ENCODE data around the gene NKIRAS2.
A peak's percentile ranks its signal among the peaks of the same experiment; 100 is the strongest.

The NKIRAS2 gene

GRCh38 chr17:42019509-42020404 is at the start of gene NKIRAS2:
TSS of gene NKIRAS2 (plus strand) at chr17:42020090. CDS start at chr17:42021578, 1,488 bp downstream.
- H3K27me3 ChIP-seq = no peaks in the 10 kb centered on the region
- TF ChIP-seq, protein P1, sequence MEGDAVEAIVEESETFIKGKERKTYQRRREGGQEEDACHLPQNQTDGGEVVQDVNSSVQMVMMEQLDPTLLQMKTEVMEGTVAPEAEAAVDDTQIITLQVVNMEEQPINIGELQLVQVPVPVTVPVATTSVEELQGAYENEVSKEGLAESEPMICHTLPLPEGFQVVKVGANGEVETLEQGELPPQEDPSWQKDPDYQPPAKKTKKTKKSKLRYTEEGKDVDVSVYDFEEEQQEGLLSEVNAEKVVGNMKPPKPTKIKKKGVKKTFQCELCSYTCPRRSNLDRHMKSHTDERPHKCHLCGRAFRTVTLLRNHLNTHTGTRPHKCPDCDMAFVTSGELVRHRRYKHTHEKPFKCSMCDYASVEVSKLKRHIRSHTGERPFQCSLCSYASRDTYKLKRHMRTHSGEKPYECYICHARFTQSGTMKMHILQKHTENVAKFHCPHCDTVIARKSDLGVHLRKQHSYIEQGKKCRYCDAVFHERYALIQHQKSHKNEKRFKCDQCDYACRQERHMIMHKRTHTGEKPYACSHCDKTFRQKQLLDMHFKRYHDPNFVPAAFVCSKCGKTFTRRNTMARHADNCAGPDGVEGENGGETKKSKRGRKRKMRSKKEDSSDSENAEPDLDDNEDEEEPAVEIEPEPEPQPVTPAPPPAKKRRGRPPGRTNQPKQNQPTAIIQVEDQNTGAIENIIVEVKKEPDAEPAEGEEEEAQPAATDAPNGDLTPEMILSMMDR (IDR thresholded peaks at IDR 0.05) = peak; percentile 93 to 95
- H3K27ac ChIP-seq = peak within 1 kb of the TSS; percentile 80 to 86
- DNase-seq = peak; percentile 94 to 97
- no peaks in the 10 kb centered on the region for H3K9me3 ChIP-seq
- peaks cover 22 to 32% (median 27%) of the 10 kb centered on the region in 3 donors for H3K36me3 ChIP-seq
- intact Hi-C loops (cut with DNase I; ENCODE audit: low total_unique reads) = loop anchor here (5.0 kb wide), 1 partner anchor 57 kb away; no protein-coding TSS in a partner anchor
- peaks cover 0 to 42% (median 37%) of the 10 kb centered on the region in 4 donors for H3K4me1 ChIP-seq
- H3K4me3 ChIP-seq = peak within 1 kb of the TSS; percentile 73 to 78

GRCh38 chr17:41970901-41971331 is 49.0 kb upstream of the NKIRAS2 start:
- H3K27ac ChIP-seq = no peak overlapping the region
- DNase-seq = peak in 1 of 2 donors; percentile 53
- intact Hi-C loops (cut with DNase I; ENCODE audit: low total_unique reads) = no loop called here

GRCh38 chr17:41971721-41972523 is 48.0 kb upstream of the NKIRAS2 start:
- H3K4me3 ChIP-seq = no peak overlapping the region
- no peak overlapping the region for H3K27ac ChIP-seq
- TF ChIP-seq, protein P1 (IDR thresholded peaks at IDR 0.05) = no peak

More at GRCh38 chr17:41970901-41971331, 49.0 kb upstream of the NKIRAS2 start:
- Histone ChIP-seq H3K4me3 (no peak overlapping the region), H3K4me1 (peaks cover 0 to 68% (median 21%) of the 10 kb centered on the region in 4 donors), H3K27me3 (no peaks in the 10 kb centered on the region), H3K36me3 (peaks cover 28 to 74% (median 44%) of the 10 kb centered on the region in 3 donors), H3K9me3 (no peaks in the 10 kb centered on the region)
- TF ChIP-seq, protein P1 (IDR thresholded peaks at IDR 0.05) = no peak

DNA sequence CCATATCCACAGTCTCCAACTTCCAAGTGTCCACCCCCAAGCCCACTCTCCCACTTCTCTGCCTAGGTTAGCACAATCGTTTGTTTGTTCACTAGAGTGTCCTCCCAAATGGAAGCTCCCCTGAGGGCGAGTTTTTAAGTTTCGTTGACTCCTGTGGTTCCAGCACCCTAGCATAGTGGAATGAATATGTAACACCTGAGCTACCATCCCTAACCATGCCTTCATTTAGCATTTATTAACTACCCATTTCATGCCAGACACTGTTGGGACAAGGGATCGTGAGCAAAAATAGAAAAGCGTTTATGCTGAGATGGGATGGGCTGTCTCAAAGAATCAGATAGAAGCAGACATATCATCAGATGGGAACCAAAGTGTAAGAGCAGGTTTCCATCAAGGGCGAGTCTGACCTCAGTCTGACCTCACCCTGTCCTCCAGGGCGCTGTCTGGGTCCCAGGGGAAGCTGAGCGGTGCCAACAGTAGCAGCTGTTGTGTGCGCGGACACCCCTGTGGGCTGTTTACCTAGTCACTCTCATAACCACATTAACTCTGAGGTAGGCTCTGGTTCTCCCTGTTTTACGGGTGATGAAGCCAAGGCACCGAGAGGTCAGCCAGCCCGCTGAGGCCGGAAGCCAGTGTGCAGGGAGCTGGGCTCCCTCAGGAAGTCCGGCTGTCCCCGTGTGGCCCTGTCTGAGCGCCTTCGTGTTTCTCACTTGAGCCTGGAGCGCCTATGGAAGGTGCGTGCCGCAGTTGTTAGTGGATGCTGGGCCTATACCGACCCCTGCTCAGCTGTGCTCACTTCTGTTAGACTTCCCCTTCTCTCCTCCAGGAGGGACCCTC is 47.1 kb upstream of the NKIRAS2 start:
- Histone ChIP-seq H3K27ac (no peak overlapping the region), H3K36me3 (peaks cover 42 to 93% (median 61%) of the 10 kb centered on the region in 3 donors), H3K9me3 (no peaks in the 10 kb centered on the region), H3K27me3 (no peaks in the 10 kb centered on the region), H3K4me3 (no peak overlapping the region), H3K4me1 (peaks cover 0 to 67% (median 15%) of the 10 kb centered on the region in 4 donors)
- peak in 1 of 2 donors; percentile 57 for DNase-seq
- TF ChIP-seq, protein P1 (IDR thresholded peaks at IDR 0.05) = no peak
- intact Hi-C loops (cut with DNase I; ENCODE audit: low total_unique reads) = no loop called here

More at GRCh38 chr17:41971721-41972523, 48.0 kb upstream of the NKIRAS2 start:
- no peaks in the 10 kb centered on the region for H3K27me3 ChIP-seq
- H3K36me3 ChIP-seq = peaks cover 35 to 84% (median 54%) of the 10 kb centered on the region in 3 donors
- intact Hi-C loops (cut with DNase I; ENCODE audit: low total_unique reads) = no loop called here
- H3K4me1 ChIP-seq = peaks cover 0 to 71% (median 21%) of the 10 kb centered on the region in 4 donors
- H3K9me3 ChIP-seq = no peaks in the 10 kb centered on the region
- DNase-seq = peak in 1 of 2 donors; percentile 54
